GM13977 (cell line): ENCODE measurements around the gene ADORA2A.

Experiments used
- DNase-seq: peaks from one replicate; pipeline ENCODE4 v3.0.0; 2012; ENCODE audit warnings: low spot score
- CTCF ChIP-seq: IDR thresholded peaks from 2 replicates; pipeline ENCODE4 v1.5.1; 2012; ENCODE audit warnings: mild to moderate bottlenecking, control low read depth; ENCODE audit not compliant: insufficient read depth; ENCODE audit errors: extremely low read depth, missing control alignments
- in situ Hi-C: fragments of 300-500 bp; cut with MboI; formaldehyde crosslinking; loops from one replicate; pipeline ENCODE4 v1.12.0; 2022; ENCODE audit warnings: low sequenced_read_pairs, low pct_unique_long_range_greater_than_20kb, mixed read lengths, inconsistent platforms; ENCODE audit not compliant: unreplicated experiment

Gene ADORA2A

GRCh38 chr22:24416611-24417010, 10.8 kb upstream of the ADORA2A start:
- DNase-seq = no peak
- in situ Hi-C loops = no loop called here
- TF ChIP-seq CTCF = no peak

DNA sequence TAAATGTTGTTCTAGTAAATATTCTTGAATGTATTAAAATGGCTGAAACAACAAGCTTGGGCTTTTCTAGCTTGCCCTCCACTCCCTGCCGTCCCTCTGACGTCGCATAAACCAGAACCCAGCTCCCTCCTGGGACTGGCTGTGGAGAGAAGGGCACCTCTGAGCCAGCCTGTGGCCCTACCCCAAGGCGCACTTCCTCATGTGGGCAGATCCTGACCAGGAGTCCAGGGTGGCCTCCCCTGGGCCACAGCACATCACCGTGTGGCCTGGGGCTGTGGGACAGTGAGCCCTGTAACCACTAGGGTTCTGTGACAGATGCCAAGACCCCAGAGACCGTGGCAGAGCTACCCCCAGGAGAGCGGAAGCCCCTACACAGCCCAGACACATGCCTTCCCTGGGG, 10.2 kb upstream of the ADORA2A start:
- no peak for TF ChIP-seq CTCF
- in situ Hi-C loops = no loop called here
- no peak for DNase-seq

- no peak for TF ChIP-seq CTCF
- in situ Hi-C loops = no loop called here
- no peak for DNase-seq
These were observed 9.3 kb upstream of the ADORA2A start for GRCh38 chr22:24417901-24418641.

DNA sequence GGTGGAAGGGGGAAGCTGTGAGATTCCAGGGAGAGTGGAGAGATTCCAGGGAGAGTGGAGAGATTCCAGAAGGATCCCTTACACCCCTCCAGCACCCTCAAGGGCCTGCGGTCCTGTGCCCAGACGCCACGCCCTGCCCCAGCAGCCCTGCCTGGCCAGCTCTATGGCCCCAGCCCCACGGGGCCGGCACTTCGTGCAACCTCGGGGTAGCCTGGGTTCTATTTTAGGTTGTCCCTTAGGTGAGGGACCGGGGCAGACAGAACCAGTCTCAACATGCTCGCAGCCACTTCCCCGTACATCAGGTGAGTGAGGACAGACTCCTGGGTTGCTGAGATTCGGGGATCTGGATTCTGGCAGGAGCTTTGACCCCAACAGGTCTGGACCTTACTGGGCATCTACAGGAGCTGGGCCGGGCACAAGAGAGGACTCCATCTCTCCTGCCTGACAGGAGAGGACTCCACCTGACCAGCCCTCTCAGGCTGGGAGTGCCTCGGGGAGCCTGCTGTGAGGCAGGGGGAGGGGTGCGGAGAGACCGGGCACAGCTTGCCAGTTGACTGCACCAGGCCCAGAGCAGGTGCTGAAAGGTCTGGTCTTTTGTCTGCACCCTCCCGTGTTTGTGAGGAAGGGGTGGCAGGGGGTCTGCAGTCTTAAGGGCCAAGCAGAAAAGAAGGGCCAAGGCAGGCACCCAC, 8.5 kb upstream of the ADORA2A start:
- no peak for DNase-seq
- in situ Hi-C loops = no loop called here
- TF ChIP-seq CTCF = no peak

- no peak for DNase-seq
- in situ Hi-C loops = no loop called here
- TF ChIP-seq CTCF = no peak
These were observed 7.9 kb upstream of the ADORA2A start for GRCh38 chr22:24419475-24419850.

GRCh38 chr22:24420072-24420976, 7.1 kb upstream of the ADORA2A start:
- in situ Hi-C loops = loop anchor here (10.0 kb wide), 1 partner anchor 84 kb away; no protein-coding TSS in a partner anchor
- no peak for DNase-seq
- TF ChIP-seq CTCF = no peak
